Measurements from ENCODE around the gene BLTP2.
"Not testable (repeated sequence)": the region's sequence is repeated elsewhere in the genome, so short reads cannot be mapped to it uniquely, and the experiment has no call there.

Gene BLTP2

DNA sequence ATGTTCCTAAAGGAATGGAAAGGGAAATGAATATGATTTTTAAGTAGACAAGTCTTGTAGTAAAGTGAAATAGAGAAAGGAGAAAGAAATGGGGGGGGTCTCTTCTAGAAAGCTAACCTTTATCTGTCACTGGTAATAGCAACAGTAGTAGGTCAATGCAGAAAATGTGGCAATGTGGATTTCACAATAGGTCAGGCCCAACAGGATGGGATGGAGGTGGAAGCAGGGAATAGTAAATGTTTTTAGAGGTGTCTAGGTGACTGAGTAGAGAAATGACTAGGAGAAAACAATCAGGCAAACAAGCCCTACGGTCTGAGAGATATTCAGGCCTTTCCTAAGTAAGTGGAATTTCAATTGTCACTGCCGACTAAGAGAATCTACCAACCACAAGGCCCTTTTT lies 24.9 kb downstream of the BLTP2 start:
- H3K4me1 Mint-ChIP-seq: no peaks in the 10 kb centered on the region
- peaks cover 20% of the 10 kb centered on the region for H3K36me3 Mint-ChIP-seq
- no peaks in the 10 kb centered on the region for H3K27me3 Mint-ChIP-seq
- no peak overlapping the region for H3K4me3 Mint-ChIP-seq
- no peaks in the 10 kb centered on the region for H3K9me3 Mint-ChIP-seq
- no peak overlapping the region for H3K27ac Mint-ChIP-seq

DNA sequence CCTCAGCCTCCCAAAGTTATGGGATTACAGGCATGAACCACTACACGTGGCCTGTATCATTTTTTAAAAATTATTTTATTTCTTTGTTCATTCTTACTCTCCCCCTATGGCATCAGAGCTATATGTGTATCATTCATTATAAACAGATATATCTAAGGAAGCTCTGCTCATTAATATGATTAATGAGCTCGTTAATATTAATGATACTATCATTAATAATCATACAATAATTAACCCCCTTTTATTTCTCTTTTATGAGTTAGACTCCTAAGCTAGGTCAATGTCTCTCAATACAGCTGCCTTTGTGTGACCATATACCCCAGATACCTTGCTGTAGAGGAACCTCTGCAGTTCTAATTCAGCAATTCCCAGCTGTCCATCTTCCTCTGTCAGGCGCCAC lies 26.5 kb downstream of the BLTP2 start:
- no peak overlapping the region for H3K27ac Mint-ChIP-seq
- H3K27me3 Mint-ChIP-seq: no peaks in the 10 kb centered on the region
- peaks cover 7% of the 10 kb centered on the region for H3K4me1 Mint-ChIP-seq
- H3K9me3 Mint-ChIP-seq: no peaks in the 10 kb centered on the region
- H3K36me3 Mint-ChIP-seq: peaks cover 21% of the 10 kb centered on the region
- no peak overlapping the region for H3K4me3 Mint-ChIP-seq

DNA sequence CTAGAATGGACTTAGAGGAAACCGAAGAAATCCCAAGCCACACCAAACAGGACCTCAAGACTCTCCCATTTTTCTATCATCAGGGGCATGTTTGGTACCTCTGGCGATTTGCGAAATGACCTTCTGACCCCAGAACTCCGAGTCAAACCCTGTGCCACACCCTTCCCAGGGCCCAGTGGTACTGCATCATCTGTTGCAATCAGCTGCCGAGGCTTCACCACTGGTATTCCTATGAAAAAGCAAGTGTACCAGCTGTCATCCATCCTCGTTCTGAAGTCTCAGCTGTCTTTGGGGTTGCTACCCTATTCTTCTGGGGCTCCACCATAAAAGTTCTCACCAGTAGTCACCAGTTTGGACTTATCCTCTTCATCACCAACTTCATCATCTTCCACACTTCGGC lies 28.7 kb downstream of the BLTP2 start:
- Mint-ChIP-seq H3K9me3 (no peaks in the 10 kb centered on the region), H3K4me3 (no peak overlapping the region), H3K27me3 (no peaks in the 10 kb centered on the region), H3K27ac (no peak overlapping the region), H3K36me3 (peaks cover 14% of the 10 kb centered on the region), H3K4me1 (peaks cover 14% of the 10 kb centered on the region)

DNA sequence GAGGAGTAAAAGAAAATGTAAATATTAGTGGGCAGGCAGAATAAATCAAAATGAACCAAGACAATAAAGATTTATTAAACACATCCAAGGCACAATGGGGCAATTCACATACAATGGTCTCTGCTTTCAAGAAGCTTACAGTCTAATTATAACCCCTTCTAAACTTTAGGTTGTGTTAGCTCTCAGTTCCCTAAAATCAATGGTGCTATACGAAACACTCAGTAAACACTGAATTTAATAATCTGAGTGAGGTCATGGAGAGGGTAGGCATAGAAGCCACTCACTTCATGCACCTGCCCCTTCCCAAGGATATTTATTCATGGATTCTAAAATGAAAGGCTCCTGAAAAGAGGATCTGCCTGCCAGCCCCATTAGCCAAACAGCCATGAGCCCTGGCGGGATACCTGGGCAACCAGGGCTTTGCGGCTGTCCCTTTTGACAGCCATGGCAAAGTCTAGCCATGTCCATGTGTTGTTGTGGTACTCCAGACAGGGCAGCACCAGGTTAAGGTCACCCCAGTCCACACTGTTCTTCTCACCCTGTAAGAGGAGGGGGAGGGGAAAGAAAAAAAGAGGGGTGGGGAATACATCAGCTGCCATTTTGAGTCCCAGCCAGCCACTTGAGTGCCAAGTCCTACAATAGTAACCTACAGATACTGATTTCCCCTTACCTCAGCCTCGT lies 29.6 kb downstream of the BLTP2 start:
- Mint-ChIP-seq H3K27me3 (no peaks in the 10 kb centered on the region), H3K4me3 (no peak overlapping the region), H3K4me1 (peaks cover 14% of the 10 kb centered on the region), H3K9me3 (no peaks in the 10 kb centered on the region), H3K36me3 (peaks cover 12% of the 10 kb centered on the region), H3K27ac (no peak overlapping the region)

DNA sequence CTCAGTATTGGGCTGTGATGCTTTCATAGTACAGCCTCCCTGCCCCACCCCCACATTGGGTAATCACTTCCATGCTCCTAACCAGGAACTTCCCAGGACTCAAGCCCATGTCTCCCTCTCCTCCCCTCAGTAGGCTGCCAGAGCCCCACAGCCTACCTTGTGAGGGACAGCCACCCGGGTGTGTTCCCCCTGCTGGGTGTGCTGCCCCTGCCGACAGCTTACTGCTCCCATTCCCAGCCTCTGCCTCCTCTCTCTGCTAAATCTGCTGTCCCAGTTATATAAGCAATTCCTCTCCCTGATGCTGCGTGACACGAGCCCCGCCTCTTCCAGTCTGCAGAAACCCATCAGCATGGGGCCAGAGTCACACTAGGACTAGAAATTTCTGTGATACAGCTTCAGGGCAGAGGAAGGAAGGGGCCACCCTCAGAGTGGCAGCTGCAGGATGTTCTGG lies 31.0 kb downstream of the BLTP2 start, which contains the start of gene RSKR:
RSKR (minus strand) TSS at position 255 of the 451 bp plus-strand sequence; CDS start at position 231, 24 bp downstream.
- Mint-ChIP-seq H3K27me3 (no peaks in the 10 kb centered on the region), H3K27ac (no peak within 1 kb of the TSS), H3K4me3 (no peak within 1 kb of the TSS), H3K4me1 (peaks cover 14% of the 10 kb centered on the region), H3K9me3 (no peaks in the 10 kb centered on the region), H3K36me3 (peaks cover 7% of the 10 kb centered on the region)

DNA sequence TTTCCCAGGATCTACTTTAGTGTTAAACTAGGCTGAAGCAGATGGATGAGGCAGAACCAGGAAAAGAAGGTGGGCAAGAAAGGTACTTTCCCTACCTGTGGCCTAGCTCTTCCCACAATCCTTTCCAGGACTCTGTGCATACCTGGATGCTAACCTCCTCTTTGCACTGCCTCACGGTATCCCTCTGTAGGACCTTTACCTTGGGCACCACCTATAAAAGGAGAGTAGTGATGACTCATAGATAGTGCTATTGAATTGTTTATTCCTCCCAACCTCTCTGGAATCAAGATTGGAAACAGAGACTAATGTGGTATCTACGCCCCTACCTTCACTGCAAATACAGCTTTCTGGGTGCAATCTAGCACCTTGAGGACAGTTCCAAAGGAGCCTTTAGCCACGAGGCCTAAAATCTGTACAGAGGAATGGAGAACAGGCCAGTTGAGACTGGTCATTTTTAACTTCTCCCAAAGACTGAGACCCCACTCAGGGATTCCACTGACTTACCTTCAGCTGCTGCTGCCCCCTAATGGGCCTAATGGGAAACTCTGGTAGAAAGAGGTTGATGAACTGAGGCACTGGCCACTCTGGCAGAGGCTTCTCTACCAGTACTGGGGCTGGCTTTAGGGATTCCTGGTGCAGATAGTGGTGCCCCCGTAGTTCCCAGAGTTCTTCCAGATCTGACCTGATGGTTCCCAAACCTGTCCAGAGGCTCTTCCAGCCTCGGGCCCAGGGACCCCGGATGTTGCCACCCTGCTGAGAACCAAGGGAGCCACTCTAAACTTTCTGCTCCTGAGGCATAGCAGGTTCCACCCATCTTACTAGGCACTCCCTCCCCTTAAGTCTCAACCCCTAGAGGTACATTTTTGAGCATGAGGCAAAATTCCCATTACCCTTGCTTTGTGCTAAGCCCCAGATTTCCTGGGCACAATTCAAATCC lies 31.8 kb downstream of the BLTP2 start:
- Mint-ChIP-seq H3K27me3 (no peaks in the 10 kb centered on the region), H3K27ac (no peak overlapping the region), H3K9me3 (no peaks in the 10 kb centered on the region), H3K4me1 (peaks cover 14% of the 10 kb centered on the region), H3K4me3 (no peak overlapping the region), H3K36me3 (peaks cover 7% of the 10 kb centered on the region)

DNA sequence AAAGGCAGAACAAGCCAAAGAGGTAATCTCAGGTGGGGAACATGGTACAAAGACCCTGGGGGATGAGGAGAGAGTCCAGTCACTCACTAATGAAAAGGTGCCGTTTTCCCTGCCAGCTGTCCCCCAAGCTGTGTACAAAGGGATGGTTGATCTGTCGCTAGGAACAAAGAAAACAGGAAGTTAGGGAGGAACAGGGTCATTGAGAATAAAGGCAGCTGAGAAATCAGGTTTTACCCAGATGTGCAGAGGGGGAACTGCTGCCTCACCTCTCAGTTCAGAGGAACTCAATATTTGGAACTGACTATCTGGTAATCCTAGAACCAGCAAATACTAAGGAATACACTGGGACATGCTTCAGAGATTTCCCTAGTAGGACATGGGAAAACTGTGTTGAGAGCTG lies 32.4 kb downstream of the BLTP2 start:
- Mint-ChIP-seq H3K9me3 (no peaks in the 10 kb centered on the region), H3K4me1 (peaks cover 14% of the 10 kb centered on the region), H3K27me3 (no peaks in the 10 kb centered on the region), H3K4me3 (no peak overlapping the region), H3K27ac (no peak overlapping the region), H3K36me3 (peaks cover 7% of the 10 kb centered on the region)

DNA sequence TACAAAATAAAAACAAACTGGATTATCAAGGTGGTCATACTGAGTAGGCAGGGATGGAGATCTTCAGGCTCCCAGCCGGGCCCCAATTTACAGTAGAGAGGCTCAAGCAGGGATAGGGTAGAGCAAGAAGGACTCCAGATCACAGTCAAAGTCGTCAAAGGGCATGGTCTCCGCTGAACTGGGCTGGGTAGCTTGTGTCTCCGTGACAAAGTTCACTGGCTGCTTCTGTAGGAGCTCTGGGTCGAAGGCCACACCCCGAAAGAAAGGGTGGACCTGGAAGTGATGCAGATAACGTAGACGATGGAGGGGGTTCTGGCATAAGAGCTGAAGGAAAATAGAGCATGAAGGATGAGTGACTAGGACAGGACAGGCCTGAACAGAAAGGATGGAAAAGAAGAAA lies 34.6 kb downstream of the BLTP2 start:
- Mint-ChIP-seq H3K27me3 (no peaks in the 10 kb centered on the region), H3K27ac (peak overlapping the region; percentile 48), H3K36me3 (peaks cover 3% of the 10 kb centered on the region), H3K4me3 (no peak overlapping the region), H3K4me1 (peaks cover 14% of the 10 kb centered on the region), H3K9me3 (no peaks in the 10 kb centered on the region)

DNA sequence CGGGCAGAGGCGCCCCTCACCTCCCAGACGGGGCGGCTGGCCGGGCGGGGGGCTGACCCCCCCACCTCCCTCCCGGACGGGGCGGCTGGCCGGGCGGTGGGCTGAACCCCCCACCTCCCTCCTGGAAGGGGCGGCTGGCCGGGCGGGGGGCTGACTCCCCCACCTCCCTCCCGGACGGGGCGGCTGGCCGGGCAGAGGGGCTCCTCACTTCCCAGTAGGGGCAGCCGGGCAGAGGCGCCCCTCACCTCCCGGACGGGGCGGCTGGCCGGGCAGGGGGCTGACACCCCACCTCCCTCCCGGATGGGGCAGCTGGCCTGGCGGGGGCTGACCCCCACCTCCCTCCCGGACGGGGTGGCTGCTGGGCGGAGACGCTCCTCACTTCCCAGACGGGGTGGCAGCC lies 40.9 kb downstream of the BLTP2 start:
- H3K36me3 Mint-ChIP-seq, H3K27ac Mint-ChIP-seq, H3K4me1 Mint-ChIP-seq, H3K27me3 Mint-ChIP-seq, H3K9me3 Mint-ChIP-seq, H3K4me3 Mint-ChIP-seq: not testable (repeated sequence)

DNA sequence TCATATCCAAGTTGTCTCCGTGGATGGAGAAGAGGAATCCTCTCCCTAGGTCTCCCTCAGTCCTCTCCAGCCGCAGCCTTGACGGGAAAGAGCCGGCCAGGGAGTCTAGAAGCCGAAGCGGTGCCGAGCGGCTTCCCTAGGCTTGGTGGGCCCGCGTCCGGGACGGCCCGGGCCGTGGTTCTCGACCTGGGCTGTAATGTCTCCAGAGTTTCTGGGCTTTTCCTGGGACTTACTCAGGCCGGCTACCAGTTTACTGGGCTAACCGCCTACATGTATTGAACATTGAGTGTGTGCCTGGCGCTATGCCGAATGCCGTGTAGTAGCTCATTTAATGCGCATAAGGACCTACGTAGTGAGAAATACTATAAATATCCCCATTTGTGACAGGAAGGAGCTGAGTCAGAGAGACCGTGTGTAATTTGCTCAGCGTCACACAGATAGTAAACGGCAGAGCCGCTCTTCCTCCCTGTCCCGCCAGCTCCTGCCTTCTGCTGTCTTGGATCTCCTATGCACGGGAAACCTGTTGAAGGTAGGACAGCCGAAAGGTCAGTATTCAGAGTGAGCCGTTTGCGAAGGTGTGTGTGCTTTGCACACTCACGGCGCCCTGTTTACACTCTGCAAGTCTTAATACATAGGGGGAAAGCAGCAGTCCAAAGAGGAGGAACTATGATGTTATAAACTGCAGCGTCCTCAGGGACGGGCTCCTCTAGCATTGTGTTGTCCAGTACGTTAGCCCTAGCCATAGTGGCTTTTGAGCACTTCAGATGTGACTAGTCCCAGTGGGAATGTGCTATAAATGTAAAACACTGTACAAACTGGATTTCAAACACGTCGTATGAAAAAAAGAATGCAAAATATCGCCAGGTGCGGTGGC lies 45.4 kb downstream of the BLTP2 start:
- peak overlapping the region; percentile 94 for H3K27ac Mint-ChIP-seq
- H3K27me3 Mint-ChIP-seq: no peaks in the 10 kb centered on the region
- H3K4me1 Mint-ChIP-seq: peaks cover 22% of the 10 kb centered on the region
- no peaks in the 10 kb centered on the region for H3K9me3 Mint-ChIP-seq
- no peaks in the 10 kb centered on the region for H3K36me3 Mint-ChIP-seq
- H3K4me3 Mint-ChIP-seq: peak overlapping the region; percentile 93

DNA sequence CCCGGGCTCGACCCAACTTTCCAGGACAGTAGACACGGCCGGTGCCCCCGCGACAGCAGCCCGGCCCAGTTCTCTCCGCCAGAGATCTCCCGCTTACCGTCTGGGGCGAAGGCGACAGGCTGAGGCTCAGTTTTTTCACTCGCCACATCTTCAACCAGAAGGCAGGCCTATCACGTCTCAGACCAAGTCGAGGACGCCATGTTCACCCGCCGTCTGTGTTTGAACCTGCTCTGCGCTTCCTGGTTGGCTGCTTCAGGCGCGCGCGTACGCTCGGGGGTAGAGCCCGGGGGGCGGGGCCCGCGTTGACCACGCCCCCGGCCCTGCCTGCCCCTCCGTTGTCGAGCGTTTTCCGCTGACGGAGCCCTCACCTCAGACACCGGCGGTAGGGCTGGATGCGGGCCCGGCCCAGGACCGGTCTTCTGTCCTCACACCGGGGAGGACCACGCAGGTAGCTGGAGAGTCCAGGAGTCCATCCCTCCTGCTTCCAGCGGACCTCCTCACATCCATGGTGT lies 46.1 kb downstream of the BLTP2 start, which contains the start of gene SPAG5:
SPAG5 (minus strand) TSS at position 227 of the 512 bp plus-strand sequence; CDS start at position 148, 79 bp downstream.
- H3K36me3 Mint-ChIP-seq: no peaks in the 10 kb centered on the region
- peak within 1 kb of the TSS; percentile 94 for H3K27ac Mint-ChIP-seq
- H3K9me3 Mint-ChIP-seq: no peaks in the 10 kb centered on the region
- H3K4me3 Mint-ChIP-seq: peak within 1 kb of the TSS; percentile 93
- H3K27me3 Mint-ChIP-seq: no peaks in the 10 kb centered on the region
- peaks cover 22% of the 10 kb centered on the region for H3K4me1 Mint-ChIP-seq

DNA sequence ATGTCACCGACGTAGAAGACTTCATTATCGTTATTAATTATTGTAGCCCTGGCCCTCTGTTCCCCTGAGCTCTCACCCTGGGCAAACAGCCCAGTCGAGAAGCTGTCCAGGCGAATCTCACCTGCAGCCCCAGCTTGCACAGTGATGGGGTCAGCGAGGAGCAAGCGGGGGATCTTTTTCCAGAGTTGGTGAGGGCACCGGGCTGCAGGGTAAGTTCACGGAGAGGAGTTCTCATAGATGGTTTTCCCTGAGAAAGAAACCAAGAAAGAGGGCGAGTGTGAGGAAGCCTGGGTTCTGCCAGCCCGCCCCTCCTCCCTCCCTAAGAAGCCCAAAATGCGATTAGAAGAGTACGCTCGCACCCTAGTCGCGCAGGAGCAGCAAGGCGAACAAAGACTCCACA lies 46.6 kb downstream of the BLTP2 start:
- peak overlapping the region; percentile 93 for H3K4me3 Mint-ChIP-seq
- no peaks in the 10 kb centered on the region for H3K9me3 Mint-ChIP-seq
- peaks cover 22% of the 10 kb centered on the region for H3K4me1 Mint-ChIP-seq
- H3K27ac Mint-ChIP-seq: peak overlapping the region; percentile 94
- H3K27me3 Mint-ChIP-seq: no peaks in the 10 kb centered on the region
- no peaks in the 10 kb centered on the region for H3K36me3 Mint-ChIP-seq

DNA sequence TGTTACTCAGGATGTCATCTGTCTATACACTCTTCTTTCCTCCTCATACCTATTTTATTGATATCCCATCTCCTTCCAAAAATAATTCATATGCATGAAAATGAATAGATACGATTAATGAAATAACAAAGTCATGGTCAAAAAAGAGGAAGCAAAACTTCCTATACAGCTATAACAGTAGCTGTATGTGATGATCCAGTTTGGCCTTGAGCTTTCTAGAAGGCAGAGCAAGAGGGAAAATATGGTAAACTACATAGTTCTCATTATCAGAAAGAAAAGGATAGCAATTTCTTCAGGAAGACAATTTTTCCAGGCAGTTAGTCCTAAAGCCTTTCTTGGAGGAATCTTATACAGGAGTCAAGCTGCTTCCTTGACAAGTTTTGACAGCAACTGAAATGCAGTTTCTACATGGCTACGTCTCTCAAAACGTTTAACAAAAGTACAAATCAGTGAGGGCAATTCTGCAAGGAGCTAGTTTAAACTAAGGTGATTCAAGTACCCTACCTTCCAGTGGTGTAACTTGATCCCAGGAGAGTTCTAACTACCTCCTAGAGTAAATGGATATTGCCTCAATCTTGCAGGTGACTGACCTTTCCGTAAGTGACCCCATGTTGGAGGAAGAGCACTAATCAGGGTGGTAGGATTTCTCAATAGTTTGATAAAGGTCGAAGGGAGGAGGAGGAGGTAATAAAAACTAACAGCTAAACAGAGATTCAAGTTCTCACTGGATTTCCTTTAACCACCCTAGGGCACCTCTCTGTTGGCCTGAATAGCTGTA lies 47.2 kb downstream of the BLTP2 start:
- Mint-ChIP-seq H3K36me3 (no peaks in the 10 kb centered on the region), H3K27ac (peak overlapping the region; percentile 94), H3K4me1 (peaks cover 22% of the 10 kb centered on the region), H3K9me3 (no peaks in the 10 kb centered on the region), H3K4me3 (peak overlapping the region; percentile 93), H3K27me3 (no peaks in the 10 kb centered on the region)

Data from activated naive CD4-positive, alpha-beta T cell treated with anti-CD3 and anti-CD28 coated beads, Interleukin-2, amount 50 U/mL, for 24 hours (primary cell).